ENCODE results near the gene CRACR2B. TPM values are rescaled to one million over a fixed set of nuclear protein-coding genes. Genes with fewer than 3 reads are reported as not detected.
A peak's percentile ranks its signal among the peaks of the same experiment; 100 is the strongest.

Gene CRACR2B
- total and polyA plus RNA-seq, 2 of the 13 experiments (the other 11 are each of a cell fraction or from before 2014, with no cell fraction given) = 14.9 to 21.0 TPM

GRCh38 chr11:838441-839279, 10.9 kb downstream of the CRACR2B start (continued):
- no peak for TF ChIP-seq ATRX (CRISPR knock-in tag; IDR thresholded peaks at IDR 0.05; ENCODE audit: borderline replicate concordance)
- no peak for TF ChIP-seq ZNF761 (CRISPR knock-in tag; conservative IDR thresholded peaks at IDR 0.05)
- no peak for TF ChIP-seq GLMP (CRISPR knock-in tag; IDR thresholded peaks at IDR 0.05; ENCODE audit: borderline replicate concordance)
- TF ChIP-seq MATR3 (CRISPR knock-in tag; IDR thresholded peaks at IDR 0.05) = no peak
- no peak for TF ChIP-seq THRA (CRISPR knock-in tag; IDR thresholded peaks at IDR 0.05; ENCODE audit: borderline replicate concordance)
- TF ChIP-seq CAMTA2 (CRISPR knock-in tag; IDR thresholded peaks at IDR 0.05; ENCODE audit: borderline replicate concordance) = no peak
- TF ChIP-seq ZNF547 (CRISPR knock-in tag; IDR thresholded peaks at IDR 0.05) = no peak; the same call in 1 of the 2 replicates
- TF ChIP-seq RFX5 (IDR thresholded peaks at IDR 0.05; ENCODE audit: low read depth, low read length) = no peak
- TF ChIP-seq CBX1 (IDR thresholded peaks at IDR 0.05; ENCODE audit: low read depth) = peak; percentile 66
- TF ChIP-seq FOXM1 (CRISPR knock-in tag; IDR thresholded peaks at IDR 0.05) = no peak
- TF ChIP-seq ZNF549 (CRISPR knock-in tag; IDR thresholded peaks at IDR 0.05) = no peak
- TF ChIP-seq HOXA7 (CRISPR knock-in tag; IDR thresholded peaks at IDR 0.05) = no peak
- TF ChIP-seq MLX (CRISPR knock-in tag; IDR thresholded peaks at IDR 0.05) = peak; percentile 71
- TF ChIP-seq PCBP1 (IDR thresholded peaks at IDR 0.05; ENCODE audit: borderline replicate concordance, low read depth, low read length) = no peak
- peak; percentile 89 for TF ChIP-seq MXD4 (CRISPR knock-in tag; IDR thresholded peaks at IDR 0.05)
- TF ChIP-seq RFXAP (CRISPR knock-in tag; IDR thresholded peaks at IDR 0.05; ENCODE audit: borderline replicate concordance) = no peak
- TF ChIP-seq FLYWCH1 (CRISPR knock-in tag; IDR thresholded peaks at IDR 0.05) = 0 out of 2 replicates have a peak, but pooled peaks have one; percentile 81
- no peak for TF ChIP-seq ZNF724P (CRISPR knock-in tag; IDR thresholded peaks at IDR 0.05; ENCODE audit: borderline replicate concordance)
- TF ChIP-seq TP53 (CRISPR knock-in tag; conservative IDR thresholded peaks at IDR 0.05) = no peak
- TF ChIP-seq ZNF101 (CRISPR knock-in tag; IDR thresholded peaks at IDR 0.05; ENCODE audit: borderline replicate concordance, low read depth) = no peak
- no peak for TF ChIP-seq THYN1 (CRISPR knock-in tag; IDR thresholded peaks at IDR 0.05; ENCODE audit: borderline replicate concordance, low read depth)
- 0 out of 2 replicates have a peak, but pooled peaks have one; percentile 37 for TF ChIP-seq GATAD2A (CRISPR knock-in tag; IDR thresholded peaks at IDR 0.05)
- TF ChIP-seq AKAP8 (CRISPR knock-in tag; IDR thresholded peaks at IDR 0.05) = peak; percentile 86
- no peak for TF ChIP-seq ZNF33A (CRISPR knock-in tag; IDR thresholded peaks at IDR 0.05; ENCODE audit: borderline replicate concordance)

Data from HepG2 (cell line).